K562 (cell line): ENCODE measurements around the gene EFNA1. TPM values are rescaled to one million over a fixed set of nuclear protein-coding genes. Genes with fewer than 3 reads are reported as not detected.

Experiments
- ATF2 ChIP-seq: sonication (generic); formaldehyde crosslinking; IDR thresholded peaks from 2 replicates; pipeline ENCODE4 v1.8.1; 2022; ENCODE audit warnings: missing genetic modification reagents
- BCL6 ChIP-seq: fragments of 250-450 bp; sonication (Bioruptor Pico); IDR thresholded peaks from 2 replicates; pipeline ENCODE4 v1.4.0; 2020
- EGR1 ChIP-seq: fragments of 450-650 bp; conservative IDR thresholded peaks from 2 replicates; pipeline ENCODE4 v1.6.1; 2017; ENCODE audit warnings: mild to moderate bottlenecking
- HSF4 ChIP-seq: fragments of 250-450 bp; sonication (Bioruptor Pico); IDR thresholded peaks from 2 replicates; pipeline ENCODE4 v2.1.2; 2022; ENCODE audit warnings: mild to moderate bottlenecking, moderate library complexity, borderline replicate concordance
- JUNB ChIP-seq: fragments of 450-650 bp; formaldehyde crosslinking; conservative IDR thresholded peaks from 2 replicates; pipeline ENCODE4 v1.4.0; 2020; ENCODE audit warnings: mild to moderate bottlenecking
- MAFF ChIP-seq: IDR thresholded peaks from 2 replicates; pipeline ENCODE4 v1.6.1; 2012; ENCODE audit warnings: low read length, improper control_type of control experiment
- NR1H2 ChIP-seq: sonication (generic); formaldehyde crosslinking; IDR thresholded peaks from 2 replicates; pipeline ENCODE4 v1.4.0; 2020; ENCODE audit warnings: mild to moderate bottlenecking, missing genetic modification reagents
- OTX1 ChIP-seq: fragments of 450-650 bp; formaldehyde crosslinking; IDR thresholded peaks from 2 replicates; pipeline ENCODE4 v1.4.0; 2022; ENCODE audit warnings: mild to moderate bottlenecking
- POLR2AphosphoS5 ChIP-seq: IDR thresholded peaks from 2 replicates; pipeline ENCODE4 v1.6.1; 2011; ENCODE audit warnings: mild to moderate bottlenecking, low read depth, low read length, moderate library complexity; ENCODE audit not compliant: control insufficient read depth, insufficient read depth
- POLR2H ChIP-seq: IDR thresholded peaks from 2 replicates; pipeline ENCODE4 v1.6.1; 2016; ENCODE audit warnings: missing genetic modification characterization, low read depth, mild to moderate bottlenecking, control low read depth, missing compliant biosample characterization, moderate library complexity
- SRSF3 ChIP-seq: fragments of 200-400 bp; formaldehyde crosslinking; IDR thresholded peaks from 2 replicates; pipeline ENCODE4 v1.6.1; 2016; ENCODE audit warnings: mild to moderate bottlenecking, low read length, moderate library complexity; ENCODE audit not compliant: insufficient read depth
- TEAD4 ChIP-seq, 2 experiments: sonication (generic) in 1 of 2; formaldehyde crosslinking in 1 of 2; IDR thresholded peaks; 2 replicates each; pipeline versions ENCODE4 v1.6.1 to v1.8.0; 2012 to 2022; ENCODE audit warnings: borderline replicate concordance in 1 of 2, inconsistent platforms in 1 of 2, low read length in 1 of 2, mild to moderate bottlenecking in 1 of 2, missing genetic modification reagents in 1 of 2
- ZC3H4 ChIP-seq: sonication (generic); formaldehyde crosslinking; IDR thresholded peaks from 2 replicates; pipeline ENCODE4 v1.9.0; 2021; ENCODE audit warnings: missing genetic modification reagents, borderline replicate concordance
- ZHX1 ChIP-seq: fragments of 150-350 bp; conservative IDR thresholded peaks from 2 replicates; pipeline ENCODE4 v1.6.1; 2014; ENCODE audit warnings: low read length
- ZNF407 ChIP-seq: fragments of 450-650 bp; IDR thresholded peaks from 2 replicates; pipeline ENCODE4 v1.6.1; 2016; ENCODE audit warnings: low read depth
- polyA plus RNA-seq, 8 experiments: library from polyadenylated mRNA; depleted of rRNA in 4 of 8; stranded (reverse) in 5 of 8; unstranded in 3 of 8; fragments of >200 nt; fragmentation: Nextera tagmentation in 2 of 8; fragmentation: Illumina TruSeq in 1 of 8; extraction: Ambion mirVana in 2 of 8; extraction: Trizol in 1 of 8; gene quantifications; 2 replicates each; pipeline versions ENCODE4 v1.2.1 to v1.2.3, GENCODE V29; 2011 to 2014; ENCODE audit warnings: inconsistent platforms in 1 of 8, missing spikeins in 1 of 8
- total RNA-seq, 7 experiments: library from RNA; depleted of rRNA in 6 of 7; stranded (reverse); fragments of >200 nt in 6 of 7; fragmentation: Illumina TruSeq in 2 of 7; extraction: Trizol in 2 of 7; gene quantifications; 2 replicates each; pipeline versions ENCODE4 v1.2.1 to v1.2.3, GENCODE V29; 2011 to 2021; ENCODE audit warnings: low replicate concordance in 1 of 7

EFNA1 gene
- total and polyA plus RNA-seq, 9 of the 15 experiments (the other 6 are each of a cell fraction or from before 2014, with no cell fraction given) = 2.1 to 9.3 (median 3.0) TPM

- TF ChIP-seq ATF2 (no peak), ZC3H4 (CRISPR knock-in tag) (peak; percentile 12; the same call in 1 of the 2 replicates), BCL6 (no peak), ZHX1 (no peak), POLR2AphosphoS5 (peak; percentile 65; the same call in 1 of the 2 replicates), POLR2H (no peak), HSF4 (no peak), EGR1 (peak; percentile 84), MAFF (no peak), ZNF407 (peak; percentile 39; the same call in 1 of the 2 replicates), JUNB (CRISPR knock-in tag) (no peak), NR1H2 (no peak), SRSF3 (no peak), TEAD4 (IDR thresholded peaks at IDR 0.05; ENCODE audit: low read length) (no peak), TEAD4 (CRISPR knock-in tag; IDR thresholded peaks at IDR 0.05; ENCODE audit: borderline replicate concordance) (peak; percentile 28; the same call in 1 of the 2 replicates), OTX1 (CRISPR knock-in tag) (peak; percentile 87; the same call in 1 of the 2 replicates)
Observed at GRCh38 chr1:155139895-155140629, 12.4 kb downstream of the EFNA1 start, which contains the start of gene DPM3 (continued).
